Measurements from ENCODE around the gene ZFPM1.

The ZFPM1 gene

DNA sequence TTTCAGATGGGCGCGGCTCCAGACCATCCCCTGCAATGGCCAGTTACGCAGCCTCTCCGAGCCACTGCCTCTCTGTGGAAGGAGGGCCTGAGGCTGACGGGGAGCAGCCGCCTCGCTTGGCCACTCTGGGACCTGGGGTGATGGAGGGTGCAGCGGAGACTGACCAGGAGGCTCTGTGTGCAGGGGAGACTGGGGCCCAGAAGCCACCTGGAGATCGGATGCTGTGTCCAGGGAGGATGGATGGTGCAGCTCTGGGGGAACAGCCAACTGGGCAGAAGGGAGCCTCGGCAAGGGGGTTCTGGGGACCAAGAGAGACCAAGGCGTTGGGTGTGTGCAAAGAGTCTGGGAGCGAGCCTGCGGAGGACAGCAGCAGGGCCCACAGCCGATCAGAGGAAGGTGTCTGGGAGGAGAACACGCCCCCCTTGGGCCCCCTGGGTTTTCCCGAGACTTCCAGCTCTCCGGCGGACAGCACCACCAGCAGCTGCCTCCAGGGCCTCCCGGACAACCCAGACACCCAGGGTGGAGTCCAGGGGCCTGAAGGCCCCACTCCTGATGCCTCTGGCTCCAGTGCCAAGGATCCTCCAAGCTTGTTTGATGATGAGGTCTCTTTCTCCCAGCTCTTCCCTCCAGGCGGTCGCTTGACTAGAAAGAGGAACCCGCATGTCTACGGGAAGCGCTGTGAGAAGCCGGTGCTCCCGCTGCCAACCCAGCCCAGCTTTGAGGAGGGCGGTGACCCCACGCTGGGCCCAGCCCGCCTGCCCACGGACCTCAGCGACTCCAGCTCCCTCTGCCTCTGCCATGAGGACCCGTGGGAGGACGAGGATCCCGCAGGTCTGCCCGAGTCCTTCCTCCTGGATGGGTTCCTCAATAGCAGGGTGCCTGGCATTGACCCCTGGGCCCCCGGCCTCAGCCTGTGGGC lies 17.4 kb upstream of the ZFPM1 start:
- no peak for DNase-seq

DNA sequence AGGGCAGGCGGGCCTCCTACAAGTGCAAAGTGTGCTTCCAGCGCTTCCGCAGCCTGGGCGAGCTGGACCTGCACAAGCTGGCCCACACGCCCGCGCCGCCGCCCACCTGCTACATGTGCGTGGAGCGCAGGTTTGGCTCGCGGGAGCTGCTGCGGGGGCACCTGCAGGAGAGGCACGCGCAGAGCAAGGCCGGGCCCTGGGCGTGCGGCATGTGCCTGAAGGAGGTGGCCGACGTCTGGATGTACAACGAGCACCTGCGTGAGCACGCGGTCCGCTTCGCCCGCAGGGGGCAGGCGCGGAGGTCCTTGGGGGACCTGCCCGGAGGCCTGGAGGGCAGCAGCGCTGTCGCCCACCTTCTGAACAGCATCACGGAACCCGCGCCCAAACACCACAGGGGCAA lies 16.3 kb upstream of the ZFPM1 start:
- DNase-seq, result no peak

DNA sequence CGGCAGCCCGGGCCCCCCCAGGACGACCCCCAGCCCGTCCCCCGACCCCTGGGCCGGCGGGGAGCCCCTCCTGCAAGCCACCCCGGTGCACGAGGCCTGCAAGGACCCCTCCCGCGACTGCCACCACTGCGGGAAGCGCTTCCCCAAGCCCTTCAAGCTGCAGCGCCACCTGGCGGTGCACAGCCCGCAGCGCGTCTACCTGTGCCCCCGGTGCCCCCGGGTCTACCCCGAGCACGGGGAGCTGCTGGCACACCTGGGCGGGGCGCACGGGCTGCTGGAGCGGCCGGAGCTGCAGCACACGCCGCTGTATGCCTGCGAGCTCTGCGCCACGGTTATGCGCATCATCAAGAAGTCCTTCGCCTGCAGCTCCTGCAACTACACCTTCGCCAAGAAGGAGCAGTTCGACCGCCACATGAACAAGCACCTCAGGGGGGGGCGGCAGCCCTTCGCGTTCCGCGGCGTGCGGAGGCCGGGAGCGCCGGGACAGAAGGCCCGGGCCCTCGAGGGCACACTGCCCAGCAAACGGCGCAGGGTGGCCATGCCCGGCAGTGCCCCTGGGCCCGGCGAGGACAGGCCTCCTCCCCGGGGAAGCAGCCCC lies 15.6 kb upstream of the ZFPM1 start:
- peak; percentile 27 to 63 (median 60) for DNase-seq

DNA sequence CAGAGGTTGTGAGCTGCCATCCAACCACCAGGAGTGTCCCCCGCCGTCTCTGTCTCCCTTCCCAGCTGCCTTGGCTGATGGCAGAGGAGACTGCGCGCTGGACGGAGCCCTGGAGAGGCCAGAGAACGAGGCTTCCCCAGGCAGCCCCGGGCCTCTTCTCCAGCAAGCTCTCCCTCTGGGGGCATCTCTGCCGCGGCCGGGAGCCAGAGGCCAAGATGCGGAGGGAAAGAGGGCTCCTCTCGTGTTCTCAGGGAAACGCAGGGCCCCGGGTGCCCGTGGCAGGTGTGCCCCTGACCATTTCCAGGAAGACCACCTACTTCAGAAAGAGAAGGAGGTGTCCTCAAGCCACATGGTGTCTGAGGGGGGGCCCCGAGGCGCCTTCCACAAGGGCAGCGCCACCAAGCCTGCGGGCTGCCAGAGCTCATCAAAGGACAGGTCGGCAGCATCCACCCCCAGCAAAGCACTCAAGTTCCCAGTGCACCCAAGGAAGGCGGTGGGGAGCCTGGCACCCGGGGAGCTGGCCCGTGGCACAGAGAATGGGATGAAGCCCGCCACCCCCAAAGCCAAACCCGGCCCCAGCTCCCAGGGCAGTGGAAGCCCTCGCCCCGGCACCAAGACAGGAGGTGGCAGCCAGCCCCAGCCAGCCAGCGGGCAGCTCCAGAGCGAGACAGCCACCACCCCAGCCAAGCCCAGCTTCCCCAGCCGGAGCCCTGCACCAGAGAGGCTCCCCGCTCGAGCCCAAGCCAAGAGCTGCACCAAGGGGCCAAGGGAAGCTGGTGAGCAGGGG lies 14.8 kb upstream of the ZFPM1 start:
- DNase-seq, result no peak

DNA sequence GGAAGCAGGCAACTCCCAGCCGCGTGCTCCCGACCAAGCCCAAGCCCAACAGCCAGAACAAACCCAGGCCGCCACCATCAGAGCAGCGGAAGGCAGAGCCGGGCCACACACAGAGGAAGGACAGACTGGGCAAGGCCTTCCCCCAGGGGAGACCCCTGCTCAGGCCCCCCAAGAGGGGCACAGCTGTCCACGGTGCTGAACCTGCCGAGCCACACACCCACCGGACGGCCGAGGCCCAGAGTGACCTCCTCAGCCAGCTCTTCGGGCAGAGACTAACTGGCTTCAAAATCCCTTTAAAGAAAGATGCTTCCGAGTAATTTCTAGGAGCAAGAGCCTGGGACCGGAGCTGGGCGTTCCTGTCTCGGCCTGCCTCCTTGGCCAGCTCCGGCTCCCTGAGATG lies 14.1 kb upstream of the ZFPM1 start:
- no peak for DNase-seq

DNA sequence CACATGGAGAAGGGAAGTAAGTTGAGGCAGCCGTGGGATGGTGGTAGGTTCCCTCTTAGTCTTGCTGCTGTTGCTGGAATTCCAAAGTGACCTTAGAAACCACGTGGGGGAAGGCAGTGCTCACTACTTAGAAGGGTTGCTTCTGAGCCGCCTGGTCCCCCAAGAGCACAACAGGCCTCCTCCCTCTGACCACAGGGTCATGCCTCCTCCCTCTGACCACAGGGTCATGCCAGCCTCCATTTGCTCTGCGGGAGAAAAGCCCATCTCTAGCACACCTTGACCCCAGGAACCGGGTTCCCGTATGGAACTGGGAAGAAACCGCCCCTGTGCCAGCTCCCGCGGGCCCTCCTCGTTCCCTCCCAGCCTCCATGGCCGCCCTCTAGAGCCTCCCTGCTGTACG lies 13.4 kb upstream of the ZFPM1 start:
- no peak for DNase-seq

DNA sequence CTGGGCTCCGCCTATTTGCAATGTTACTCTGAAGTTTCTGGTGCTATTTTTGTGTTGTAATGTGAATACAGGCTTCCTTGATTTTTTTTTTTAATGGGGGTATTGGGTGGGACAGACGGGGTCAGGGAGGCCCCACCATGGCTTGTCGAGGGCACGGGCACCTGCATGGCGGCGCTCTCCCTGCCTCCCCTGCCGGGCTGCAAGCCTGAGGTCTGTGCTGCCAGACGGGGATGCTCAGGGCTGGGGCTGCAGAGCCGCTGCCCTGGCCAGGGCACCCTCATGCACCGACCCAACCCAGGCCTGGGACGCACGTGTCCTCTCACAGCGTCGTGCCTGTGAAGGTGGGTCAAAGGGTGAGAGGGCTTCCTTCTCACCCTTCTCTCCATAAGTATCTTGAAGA lies 13.0 kb upstream of the ZFPM1 start:
- DNase-seq, result no peak

DNA sequence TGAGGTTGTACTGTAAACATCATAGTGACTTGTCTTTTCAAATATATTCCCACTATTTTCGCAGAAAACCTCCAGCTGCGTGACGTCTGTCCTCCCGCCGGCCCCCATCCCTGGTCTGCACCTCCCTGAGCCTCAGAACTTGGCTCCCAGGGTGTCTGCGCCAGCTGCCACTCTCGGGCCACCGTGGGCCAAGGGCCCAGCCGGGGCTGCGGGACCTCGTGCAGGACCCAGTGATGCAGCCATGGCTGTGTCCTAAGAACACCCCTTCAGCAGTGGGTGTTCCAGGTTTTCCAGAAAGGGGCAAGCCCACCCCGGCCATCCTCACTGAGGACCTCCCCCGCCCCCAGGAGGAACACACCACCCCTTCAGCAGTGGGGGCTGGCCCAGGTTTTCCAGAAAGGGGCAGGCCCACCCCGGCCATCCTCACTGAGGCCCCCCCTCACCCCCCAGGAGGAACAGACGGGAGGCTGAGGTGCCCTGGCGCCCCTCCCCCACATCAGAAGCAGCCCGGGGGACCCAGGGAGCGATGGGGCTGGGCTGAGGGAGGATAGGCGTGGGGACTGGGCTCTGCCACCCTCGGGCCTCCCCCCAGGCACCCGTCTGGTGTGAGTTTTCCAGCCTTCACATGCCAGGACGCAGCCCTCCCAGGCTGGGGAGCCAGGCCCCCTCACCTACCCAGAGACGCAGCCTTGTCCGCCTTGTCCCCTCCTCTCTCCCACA lies 12.2 kb upstream of the ZFPM1 start:
- no peak for DNase-seq

DNA sequence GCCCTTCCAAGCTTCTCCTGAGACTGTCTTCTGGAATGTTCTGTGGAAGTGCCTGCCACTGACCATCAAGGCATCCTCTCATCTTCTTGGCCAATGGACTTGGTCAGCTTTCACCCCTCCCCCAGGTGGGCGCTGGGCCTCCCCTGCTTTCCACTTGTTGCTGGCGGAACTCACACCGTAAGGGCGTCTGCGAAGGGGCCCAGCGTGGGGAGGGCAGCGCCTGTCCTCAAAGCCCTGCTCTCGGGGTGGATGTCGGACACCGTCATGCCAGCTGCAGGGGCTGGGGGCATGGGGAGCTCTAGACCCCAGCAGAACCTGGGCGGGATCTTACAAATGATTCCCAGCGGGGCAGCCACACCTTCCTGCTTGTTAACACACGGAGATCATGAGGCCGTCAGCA lies 11.6 kb upstream of the ZFPM1 start:
- no peak for DNase-seq

DNA sequence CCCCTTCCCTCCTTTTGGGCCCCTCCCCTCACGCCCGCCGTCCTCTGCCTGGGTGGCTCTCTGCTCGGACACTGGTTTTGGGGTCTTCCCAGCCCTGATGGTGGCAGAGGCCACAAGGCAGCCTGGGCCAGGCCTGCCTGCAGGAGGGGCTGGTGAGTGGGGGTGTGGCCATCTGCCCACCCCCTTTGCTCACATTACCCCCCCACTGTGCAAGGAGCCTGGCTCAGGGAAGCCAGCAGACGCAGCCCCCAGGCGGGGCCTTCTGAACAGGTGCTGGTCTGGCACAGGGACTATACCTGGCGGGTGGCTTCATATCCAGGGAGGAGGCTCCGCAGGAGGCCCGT lies 10.7 kb upstream of the ZFPM1 start:
- no peak for DNase-seq

DNA sequence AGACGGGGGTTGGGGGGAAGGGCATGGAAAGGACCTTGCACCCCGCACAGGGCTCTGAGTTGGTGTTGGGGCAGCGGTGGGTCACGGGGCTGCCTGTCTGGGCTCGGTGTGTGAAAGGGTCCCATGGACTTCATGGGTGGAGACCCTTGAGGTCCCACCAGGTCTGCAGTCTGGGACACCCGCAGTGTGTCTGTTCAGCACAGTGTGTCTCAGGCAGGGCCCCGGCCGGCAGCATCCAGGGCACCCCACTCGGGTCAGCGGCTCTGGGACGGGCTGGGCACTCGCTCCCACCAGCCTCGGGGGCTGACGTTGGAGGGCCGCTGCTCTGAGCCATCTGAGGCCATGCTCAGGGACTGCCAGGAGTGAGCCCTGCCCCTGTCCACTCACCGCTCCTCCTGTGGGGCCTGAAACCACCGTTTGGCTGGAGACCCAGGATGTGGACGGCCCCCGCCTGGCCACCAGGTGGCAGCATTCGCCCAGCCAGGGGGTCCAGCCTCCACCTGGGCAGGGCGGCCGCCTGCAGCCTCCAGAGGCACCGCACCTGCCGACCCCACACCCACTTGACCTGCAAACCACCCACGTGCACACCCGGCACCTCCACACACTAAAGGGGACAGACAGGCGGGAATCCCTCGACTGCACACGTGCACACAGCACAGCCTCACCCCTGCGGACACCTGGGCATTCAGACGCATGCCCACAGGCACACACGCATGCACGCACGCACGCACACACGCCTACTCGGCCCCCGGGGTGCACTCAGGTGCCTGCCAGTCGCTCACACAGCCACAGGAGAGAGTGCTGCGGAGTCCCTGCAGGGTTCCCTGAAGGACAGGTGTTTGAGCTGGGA lies 10.1 kb upstream of the ZFPM1 start:
- peak; percentile 70 to 78 (median 76) for DNase-seq

DNA sequence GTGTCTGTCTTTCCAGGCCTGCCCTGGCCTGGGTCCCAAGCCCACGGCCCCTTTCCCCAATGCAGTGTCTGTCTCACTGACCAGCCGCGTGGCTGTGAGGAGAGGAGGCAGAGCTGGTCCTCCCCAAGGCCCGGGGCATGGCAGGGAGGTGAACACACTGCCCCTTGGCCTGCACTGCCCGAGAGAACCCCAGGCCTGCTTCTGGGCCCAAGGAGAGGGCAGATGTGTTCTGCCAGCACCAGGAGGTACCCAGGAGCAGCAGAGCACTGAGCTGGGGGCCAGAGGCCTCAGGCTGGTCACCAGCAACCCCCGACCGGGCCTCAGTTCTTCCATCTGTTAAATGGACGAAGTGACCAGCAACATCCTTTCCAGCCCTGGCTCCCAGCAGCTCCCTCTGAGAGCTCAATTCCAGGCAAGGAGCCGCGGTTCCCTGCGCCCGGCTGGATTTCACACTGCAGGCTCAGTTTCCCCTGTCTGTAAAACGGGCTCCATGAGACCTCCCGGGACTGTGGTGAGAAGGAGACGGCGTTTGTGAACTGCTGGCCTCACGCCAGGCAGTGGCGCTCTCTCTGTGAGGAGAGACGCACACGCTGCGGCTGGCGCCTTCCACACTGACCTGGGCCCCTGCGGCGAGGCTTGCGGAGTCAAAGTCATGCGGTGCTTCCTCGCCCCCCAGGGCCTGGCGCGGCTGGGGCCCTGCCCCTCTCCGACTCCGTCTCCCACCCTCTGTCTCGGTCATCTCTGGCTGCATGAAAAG lies 8.1 kb upstream of the ZFPM1 start:
- DNase-seq, result no peak

DNA sequence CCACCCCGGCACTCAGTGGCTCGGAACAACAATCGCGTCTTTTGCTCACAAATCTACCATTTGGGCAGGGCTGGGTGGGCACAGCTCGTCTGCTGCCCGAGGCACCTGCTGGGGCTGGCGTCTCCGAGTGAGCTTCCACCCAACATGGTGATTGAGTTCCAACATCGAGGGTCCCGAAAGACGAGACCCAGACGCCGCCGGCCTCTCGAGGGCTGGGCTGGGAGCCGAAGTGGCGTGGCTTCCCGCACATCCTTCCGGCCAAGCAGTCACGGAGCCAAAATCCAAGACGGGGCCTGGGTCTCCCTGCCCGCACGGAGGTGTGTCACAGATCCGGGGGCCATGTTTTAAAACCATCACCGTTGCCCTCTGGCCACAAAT lies 7.5 kb upstream of the ZFPM1 start:
- DNase-seq, result no peak

DNA sequence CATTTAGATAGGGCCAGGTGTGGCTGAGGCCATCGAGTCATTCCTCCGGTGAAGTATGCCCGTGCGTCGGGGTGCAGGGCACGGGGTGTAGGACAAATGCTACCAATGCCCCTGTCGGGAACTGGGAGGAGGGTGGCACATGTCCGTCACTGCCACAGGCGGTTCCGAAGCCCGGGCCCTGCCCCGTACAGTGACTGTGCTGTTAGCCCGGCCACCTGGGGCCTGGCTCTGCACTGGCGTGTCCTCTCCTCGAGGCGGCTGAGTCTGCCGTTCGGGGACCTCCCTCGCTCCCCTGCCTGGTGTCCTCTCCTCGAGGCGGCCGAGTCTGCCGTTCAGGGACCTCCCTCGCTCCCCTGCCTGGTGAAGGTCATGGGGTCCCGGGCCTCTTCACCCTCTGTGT lies 7.0 kb upstream of the ZFPM1 start:
- no peak for DNase-seq

DNA sequence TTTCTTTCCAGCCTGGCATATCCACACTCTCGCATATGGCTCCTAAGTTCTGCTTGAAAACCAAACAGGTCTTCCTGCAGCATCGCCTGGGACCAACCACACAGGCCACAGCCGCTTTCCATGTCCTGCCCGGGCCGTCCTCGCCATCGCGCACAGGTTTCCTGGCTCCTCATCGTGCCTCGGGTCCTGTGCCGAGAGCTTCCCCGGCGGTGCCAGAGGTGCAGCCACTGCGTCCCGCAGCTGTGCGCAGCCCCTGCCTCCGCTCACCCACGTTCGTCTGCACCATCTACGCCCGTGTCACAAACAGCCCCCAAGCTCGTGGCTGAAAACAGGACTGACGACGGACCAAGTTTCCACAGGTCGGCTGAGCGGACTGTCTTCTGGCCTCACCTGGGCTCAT lies 6.3 kb upstream of the ZFPM1 start:
- no peak for DNase-seq

DNA sequence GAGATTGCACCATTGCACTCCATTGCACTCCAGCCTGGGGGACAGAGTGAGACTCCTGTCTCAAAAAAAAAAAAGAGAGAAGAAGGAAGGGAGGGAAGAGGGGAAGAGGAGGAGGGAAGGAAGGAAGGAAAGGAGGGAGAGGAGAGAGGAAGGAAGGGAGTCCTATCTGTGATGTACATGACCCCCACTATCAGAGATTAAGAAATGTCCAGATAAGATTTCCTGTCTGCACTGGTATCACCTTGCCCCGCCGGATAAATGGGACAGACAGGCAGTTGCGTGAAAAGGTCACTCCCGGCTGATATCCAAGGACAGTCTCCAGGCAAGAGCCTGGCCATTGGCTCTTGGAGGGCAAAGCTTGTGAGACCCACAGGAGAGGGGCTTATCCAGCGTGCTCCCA lies 5.2 kb upstream of the ZFPM1 start:
- DNase-seq, result no peak

DNA sequence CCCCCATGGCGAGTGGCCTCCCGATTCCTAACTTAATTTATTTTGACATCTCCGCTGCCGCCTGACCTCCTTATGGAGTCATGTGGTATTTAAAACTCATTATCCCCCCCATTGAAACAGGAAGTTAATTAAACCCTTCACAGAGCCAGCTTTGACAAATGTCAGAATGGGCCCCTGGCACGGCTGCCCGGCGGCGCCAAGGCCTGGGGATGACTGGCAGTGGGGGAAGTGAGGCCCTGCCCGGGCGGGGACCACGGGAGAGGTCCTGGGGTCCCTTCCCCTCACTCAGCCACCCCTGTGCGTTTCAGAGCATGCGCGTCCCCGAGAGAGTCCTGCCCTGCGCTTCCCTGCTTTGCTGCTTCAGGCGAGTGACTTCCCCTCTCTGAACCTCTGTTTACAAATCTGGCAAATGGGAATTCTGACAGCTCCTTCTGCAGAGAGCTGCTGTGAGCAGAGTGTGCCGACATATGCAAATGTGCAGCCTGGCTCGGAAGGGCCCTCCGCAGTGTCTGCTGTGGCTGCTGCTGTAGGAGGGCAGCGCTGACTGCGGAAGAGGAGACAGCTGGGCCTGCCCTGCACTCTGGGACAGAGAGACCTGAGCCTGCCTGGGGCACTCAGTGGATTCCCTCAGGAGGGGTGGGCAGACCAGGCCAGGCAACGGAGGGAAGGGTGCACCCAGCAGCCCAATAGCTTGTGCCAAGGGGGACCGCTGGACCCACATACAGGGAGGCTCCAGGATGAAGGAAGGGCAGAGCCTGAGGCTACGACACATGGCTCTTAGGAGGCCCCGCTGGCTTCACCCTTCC lies 4.4 kb upstream of the ZFPM1 start:
- no peak for DNase-seq

DNA sequence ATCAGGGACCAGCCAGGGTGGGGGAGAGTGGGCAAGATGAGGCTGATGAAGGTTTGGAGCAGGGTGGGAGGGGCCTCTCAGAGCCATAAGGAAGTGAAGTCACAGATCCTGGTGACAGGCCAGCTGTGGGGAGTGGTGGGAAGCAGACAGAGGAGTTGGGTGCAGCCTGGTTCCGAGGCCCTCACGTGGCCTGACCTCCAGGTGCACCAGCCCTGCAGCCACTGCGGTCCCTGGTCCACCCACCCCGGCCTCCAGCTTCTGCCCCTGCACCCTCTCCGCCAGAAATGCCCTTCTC lies 3.9 kb upstream of the ZFPM1 start:
- no peak for DNase-seq

DNA sequence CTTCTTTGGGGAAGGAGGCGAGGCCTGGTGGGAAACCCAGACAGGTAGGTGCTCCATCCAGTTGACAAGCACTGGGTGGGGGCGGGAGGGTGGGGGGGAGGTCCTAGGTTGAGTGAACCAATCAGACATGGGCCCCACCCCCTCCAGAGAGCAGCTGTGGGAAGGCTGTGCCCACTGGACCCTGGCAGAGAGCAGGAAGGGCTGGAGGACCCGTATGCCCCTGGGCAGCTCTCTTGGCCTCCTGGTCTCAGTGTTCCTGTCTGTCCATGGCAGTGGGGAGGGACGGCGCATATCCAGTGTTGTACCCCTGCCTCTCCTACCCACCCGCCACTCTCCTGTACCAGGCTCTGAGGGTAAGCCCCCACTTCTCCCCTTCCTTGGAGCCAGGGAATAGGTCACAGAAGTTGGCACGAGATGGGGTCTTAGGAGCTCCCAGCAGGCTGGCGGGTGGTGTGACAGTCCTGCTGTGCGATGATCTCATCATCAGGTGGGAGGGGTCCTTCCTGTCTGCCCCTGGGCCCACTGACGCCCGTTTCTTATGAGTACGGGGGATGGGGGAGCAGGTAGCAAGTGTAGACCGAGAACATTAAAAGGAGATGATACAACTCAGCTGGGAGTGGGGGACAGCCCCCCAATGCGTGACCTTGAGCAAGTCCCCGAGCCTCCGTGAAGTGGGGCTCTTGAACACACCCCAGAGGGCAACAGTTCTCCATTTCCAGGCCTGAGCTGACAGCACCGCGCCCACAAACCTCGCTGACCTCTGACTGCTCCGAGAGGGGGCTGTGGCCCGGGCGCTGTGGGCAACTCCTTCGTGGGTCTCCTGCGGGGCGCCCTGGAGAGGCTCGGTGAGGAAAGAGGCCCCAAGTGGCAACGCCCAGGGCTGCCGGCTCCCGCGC lies 1.2 kb upstream of the ZFPM1 start:
- DNase-seq, result no peak

Data from activated CD4-positive, CD25-positive, alpha-beta regulatory T cell (primary cell).